ENCODE results near the gene DHX35. TPM values are rescaled to one million over a fixed set of nuclear protein-coding genes. Genes with fewer than 3 reads are reported as not detected.

Gene DHX35
- total and polyA plus RNA-seq, 10 of the 15 experiments (the other 5 are each of a cell fraction or from before 2014, with no cell fraction given): 4.3 to 21.6 (median 14.9) TPM

DNA sequence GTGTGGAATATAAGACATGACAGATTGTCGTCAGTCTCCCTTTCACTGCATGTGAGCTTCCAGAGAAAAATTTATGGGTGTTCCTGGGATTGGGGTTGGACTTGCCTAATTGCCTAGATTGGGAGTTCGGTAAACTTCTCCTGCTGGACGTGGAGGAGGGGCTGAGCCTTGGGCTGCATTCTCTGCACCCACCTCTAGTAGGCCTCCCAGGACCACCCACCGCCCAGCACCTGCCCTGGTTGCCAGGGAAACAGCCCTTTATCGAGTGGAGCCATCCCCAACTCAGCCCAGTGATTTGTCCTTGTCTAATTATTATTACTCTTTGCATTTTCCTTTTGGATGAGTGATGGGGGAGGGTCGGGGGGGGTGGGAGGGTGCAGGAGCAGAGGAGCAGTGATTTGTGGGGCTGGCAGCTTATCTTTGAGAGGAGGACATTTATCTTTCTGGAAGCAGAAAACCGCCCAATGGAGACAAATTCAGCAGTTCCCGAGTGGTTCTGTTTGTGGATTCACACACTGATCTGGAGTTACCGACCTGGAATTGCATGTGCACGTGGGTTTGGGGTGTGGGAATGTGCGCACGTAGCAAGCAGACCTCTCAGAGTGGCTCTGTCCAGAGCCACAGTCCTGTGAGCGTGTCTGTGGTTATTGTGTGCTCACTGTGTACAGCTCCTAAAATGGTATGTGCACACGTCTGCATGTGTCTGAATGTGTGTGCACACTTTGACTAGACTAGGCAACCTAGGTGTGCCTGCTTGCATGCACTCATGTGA, 104.5 kb downstream of the DHX35 start (continued):
- TF ChIP-seq TAF1 (IDR thresholded peaks at IDR 0.05; ENCODE audit: borderline replicate concordance, low read depth, low read length) (no peak), SP1 (IDR thresholded peaks at IDR 0.05; ENCODE audit: low read depth, low read length) (no peak), TBL1XR1 (IDR thresholded peaks at IDR 0.05; ENCODE audit: low read depth, low read length) (no peak), STAT3 (IDR thresholded peaks at IDR 0.05; ENCODE audit: low read depth, low read length) (no peak), NRF1 (conservative IDR thresholded peaks at IDR 0.05; ENCODE audit: low read depth, low read length) (no peak), JUND (IDR thresholded peaks at IDR 0.05; ENCODE audit: low read depth, low read length) (no peak), EZH2 (IDR thresholded peaks at IDR 0.05; ENCODE audit: borderline replicate concordance, control insufficient read depth, low read depth, low read length) (no peak), SREBF2 (IDR thresholded peaks at IDR 0.05; ENCODE audit: low read length) (no peak), KAT2A (conservative IDR thresholded peaks at IDR 0.05; ENCODE audit: control insufficient read depth, low read depth, low read length) (no peak)

DNA sequence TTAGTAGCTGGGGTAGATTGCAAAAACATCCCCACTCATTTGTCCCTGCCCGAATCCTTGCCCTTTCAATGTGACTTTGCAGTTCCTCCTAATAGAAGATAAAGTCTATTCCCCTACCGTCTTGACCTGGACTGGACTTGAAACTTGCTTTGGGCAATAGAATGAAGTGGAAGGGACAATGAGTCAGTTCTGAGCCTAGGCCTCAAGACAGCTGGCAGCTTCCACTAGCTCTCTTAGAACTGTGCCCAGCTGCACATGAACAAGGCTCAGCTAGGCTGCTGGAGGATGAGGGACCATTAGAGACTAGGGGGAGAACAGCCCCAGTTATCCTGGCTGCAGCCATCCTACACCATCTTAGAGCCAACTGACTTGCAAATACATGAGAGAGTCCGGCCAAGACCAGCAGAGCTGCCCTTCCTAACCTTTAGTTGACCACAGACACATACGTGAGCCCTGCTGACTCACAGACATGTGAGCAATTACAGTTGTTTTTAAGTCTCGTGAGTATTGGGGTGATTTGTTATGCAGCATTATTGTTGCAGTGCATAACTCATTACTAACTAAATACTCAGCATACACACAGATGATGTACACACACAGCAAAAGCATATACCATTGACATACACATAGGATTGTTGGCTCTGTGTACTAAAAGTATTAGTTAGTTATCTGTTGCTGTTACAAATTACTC, 105.5 kb downstream of the DHX35 start:
- Histone ChIP-seq H3K79me2 (ENCODE audit: control insufficient read depth, insufficient read depth, low read length) (no peaks in the 10 kb centered on the region), H3K4me3 (no peak overlapping the region), H3K4me1 (ENCODE audit: control insufficient read depth, insufficient read depth, low read length) (no peaks in the 10 kb centered on the region), H3K9me3 (replicated peaks; ENCODE audit: control insufficient read depth, insufficient read depth, low read length) (no peaks in the 10 kb centered on the region; the same call in 2 of the 3 replicates), H3K36me3 (ENCODE audit: control insufficient read depth in 2 of 2, insufficient read depth in 2 of 2, low read length in 1 of 2) (no peaks in the 10 kb centered on the region), H3K4me2 (ENCODE audit: control insufficient read depth, insufficient read depth) (no peak overlapping the region), H2AFZ (ENCODE audit: control insufficient read depth, low read depth, low read length) (no peak overlapping the region), H3K27me3 (replicated peaks in 1 of 2; ENCODE audit: control insufficient read depth in 2 of 2, insufficient read depth in 2 of 2, low read length in 1 of 2) (peaks cover 0 to 3% of the 10 kb centered on the region in 2 experiments; a peak in 3 of 4 replicates), H3K9ac (ENCODE audit: control insufficient read depth, insufficient read depth, low read length) (no peak overlapping the region), H4K20me1 (ENCODE audit: control insufficient read depth, insufficient read depth) (no peaks in the 10 kb centered on the region), H3K27ac (ENCODE audit: control insufficient read depth, insufficient read depth) (no peak overlapping the region)
- ChIA-PET SMC1A (ENCODE audit: uncharacterized antibody, unreplicated experiment) (interaction anchor here (1.2 to 2.3 kb wide), 2 partner anchors 14 to 17 kb away, joined by 3 to 7 read pairs; no protein-coding TSS in a partner anchor), RAD21 (ENCODE audit: unreplicated experiment) (interaction anchor here (0.6 kb wide), 1 partner anchor 225 kb away, joined by 3 read pairs; no protein-coding TSS in a partner anchor), CTCF (interaction anchor here (0.7 to 1.3 kb wide), 5 partner anchors 11 to 36 kb away, joined by 3 read pairs; no protein-coding TSS in a partner anchor), POLR2A (no interaction called here)
- FAIRE-seq (no peak), DNase-seq (ENCODE audit: low read depth, low spot score) (no peak), ATAC-seq (no peak)
- WGBS (ENCODE audit: insufficient coverage, insufficient replicate concordance, low lambda C conversion rate, missing lambda C conversion rate): 16% methylated on average over 5 of the region's 5 CpGs
- TF ChIP-seq CREM (IDR thresholded peaks at IDR 0.05; ENCODE audit: low read depth): no peak
- TF ChIP-seq PAX5 (IDR thresholded peaks at IDR 0.05; ENCODE audit: borderline replicate concordance, low read depth, low read length): no peak
- no peak for TF ChIP-seq ASH2L (IDR thresholded peaks at IDR 0.05; ENCODE audit: borderline replicate concordance, low read depth)
- TF ChIP-seq BHLHE40 (IDR thresholded peaks at IDR 0.05; ENCODE audit: borderline replicate concordance in 1 of 2, low read depth in 2 of 2, low read length in 1 of 2): 0 out of 4 replicates have a peak, but pooled peaks of 1 of the 2 experiments have one; percentile 21
- TF ChIP-seq, protein P1, sequence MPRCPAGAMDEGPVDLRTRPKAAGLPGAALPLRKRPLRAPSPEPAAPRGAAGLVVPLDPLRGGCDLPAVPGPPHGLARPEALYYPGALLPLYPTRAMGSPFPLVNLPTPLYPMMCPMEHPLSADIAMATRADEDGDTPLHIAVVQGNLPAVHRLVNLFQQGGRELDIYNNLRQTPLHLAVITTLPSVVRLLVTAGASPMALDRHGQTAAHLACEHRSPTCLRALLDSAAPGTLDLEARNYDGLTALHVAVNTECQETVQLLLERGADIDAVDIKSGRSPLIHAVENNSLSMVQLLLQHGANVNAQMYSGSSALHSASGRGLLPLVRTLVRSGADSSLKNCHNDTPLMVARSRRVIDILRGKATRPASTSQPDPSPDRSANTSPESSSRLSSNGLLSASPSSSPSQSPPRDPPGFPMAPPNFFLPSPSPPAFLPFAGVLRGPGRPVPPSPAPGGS (IDR thresholded peaks at IDR 0.05; ENCODE audit: borderline replicate concordance, insufficient read depth, low read depth, low read length, poor library complexity, severe bottlenecking): peak; percentile 56
- intact Hi-C loops (cut with micrococcal nuclease; ENCODE audit: unreplicated experiment) (no loop called here), in situ Hi-C loops (cut with MboI) (no loop called here)
- BruUV-seq (replicated peaks): no TSS peak
